GM12801 (cell line): Measurements from ENCODE around the gene SRPK1.

Experiments used
- TF ChIP-seq, protein P1 (sequence below): IDR thresholded peaks from one replicate; pipeline ENCODE4 v1.5.1; 2011; ENCODE audit warnings: control low read depth; ENCODE audit not compliant: insufficient read length; ENCODE audit errors: extremely low read depth

SRPK1 gene

GRCh38 chr6:35817515-35817914 lies 103.4 kb downstream of the SRPK1 start:
- TF ChIP-seq, protein P1, sequence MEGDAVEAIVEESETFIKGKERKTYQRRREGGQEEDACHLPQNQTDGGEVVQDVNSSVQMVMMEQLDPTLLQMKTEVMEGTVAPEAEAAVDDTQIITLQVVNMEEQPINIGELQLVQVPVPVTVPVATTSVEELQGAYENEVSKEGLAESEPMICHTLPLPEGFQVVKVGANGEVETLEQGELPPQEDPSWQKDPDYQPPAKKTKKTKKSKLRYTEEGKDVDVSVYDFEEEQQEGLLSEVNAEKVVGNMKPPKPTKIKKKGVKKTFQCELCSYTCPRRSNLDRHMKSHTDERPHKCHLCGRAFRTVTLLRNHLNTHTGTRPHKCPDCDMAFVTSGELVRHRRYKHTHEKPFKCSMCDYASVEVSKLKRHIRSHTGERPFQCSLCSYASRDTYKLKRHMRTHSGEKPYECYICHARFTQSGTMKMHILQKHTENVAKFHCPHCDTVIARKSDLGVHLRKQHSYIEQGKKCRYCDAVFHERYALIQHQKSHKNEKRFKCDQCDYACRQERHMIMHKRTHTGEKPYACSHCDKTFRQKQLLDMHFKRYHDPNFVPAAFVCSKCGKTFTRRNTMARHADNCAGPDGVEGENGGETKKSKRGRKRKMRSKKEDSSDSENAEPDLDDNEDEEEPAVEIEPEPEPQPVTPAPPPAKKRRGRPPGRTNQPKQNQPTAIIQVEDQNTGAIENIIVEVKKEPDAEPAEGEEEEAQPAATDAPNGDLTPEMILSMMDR = no peak

DNA sequence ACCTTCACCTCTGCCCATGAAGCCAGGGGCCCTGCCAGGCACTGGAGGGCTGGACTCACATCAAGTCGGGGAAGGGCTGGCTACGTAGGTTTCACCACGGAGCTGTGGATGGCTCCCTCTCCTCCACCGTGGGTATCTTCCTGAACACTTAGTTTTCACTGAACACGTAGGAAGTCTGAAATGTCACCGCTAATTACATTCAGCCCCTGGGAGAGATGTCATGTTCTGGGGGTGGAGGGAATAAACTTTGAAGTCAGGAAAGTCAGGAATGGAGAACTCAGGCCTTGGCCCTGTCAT lies 109.3 kb downstream of the SRPK1 start:
- TF ChIP-seq, protein P1 = no peak

DNA sequence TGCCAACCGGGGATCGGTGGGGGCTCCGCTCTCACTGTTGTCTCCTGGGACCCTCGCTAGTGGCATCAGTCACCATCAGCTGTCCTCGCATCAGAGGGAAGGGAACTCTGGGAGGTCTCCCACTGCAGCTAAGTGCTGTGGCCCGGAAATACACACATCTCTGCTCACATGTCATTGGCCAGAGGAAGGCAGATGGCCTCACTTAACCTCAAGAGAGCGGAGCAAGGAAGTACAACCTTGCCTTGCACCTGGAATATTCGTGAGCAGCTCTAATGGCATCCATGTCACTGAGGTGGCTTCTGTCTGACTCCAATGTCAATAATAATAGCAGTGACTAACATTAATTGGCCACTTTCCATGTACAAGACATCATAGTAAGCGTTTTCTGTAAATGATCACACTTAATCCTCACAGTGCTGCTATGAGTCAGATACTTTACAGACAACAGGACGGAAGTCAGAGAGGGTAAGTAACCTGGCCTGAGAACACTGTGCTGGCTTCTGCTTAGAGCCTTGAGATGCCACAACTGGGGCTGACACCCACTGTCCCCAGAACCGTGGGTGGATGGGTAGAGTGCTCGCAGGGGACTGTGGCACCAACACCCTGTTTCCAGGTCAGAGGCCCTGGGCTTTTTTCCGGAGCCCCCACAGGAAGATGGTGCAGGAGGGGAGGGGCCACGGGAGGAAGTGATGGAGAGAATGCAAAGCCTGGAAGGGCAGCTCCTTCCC lies 109.8 kb downstream of the SRPK1 start:
- TF ChIP-seq, protein P1 = no peak

DNA sequence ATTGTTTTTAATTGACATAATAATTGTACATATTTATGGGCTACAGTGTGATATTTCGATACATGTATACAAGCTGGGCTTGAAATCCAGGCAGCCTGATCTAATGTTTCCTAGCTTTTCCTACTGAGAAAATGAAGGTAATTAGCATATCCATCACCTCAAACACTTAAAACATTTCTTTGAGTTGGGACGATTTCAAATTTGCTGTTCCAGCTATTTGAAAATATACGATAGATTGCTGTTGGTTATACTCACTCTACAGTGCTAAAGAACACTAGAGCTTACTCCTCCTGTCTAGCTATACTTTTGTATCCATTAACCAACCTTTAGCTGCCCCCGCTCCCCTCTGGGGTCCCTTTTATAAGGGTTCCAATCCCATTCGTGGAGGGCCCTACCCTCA lies 111.1 kb downstream of the SRPK1 start:
- TF ChIP-seq, protein P1 = no peak

- TF ChIP-seq, protein P1 = no peak
Measured at GRCh38 chr6:35808688-35809087, 112.2 kb downstream of the SRPK1 start.

DNA sequence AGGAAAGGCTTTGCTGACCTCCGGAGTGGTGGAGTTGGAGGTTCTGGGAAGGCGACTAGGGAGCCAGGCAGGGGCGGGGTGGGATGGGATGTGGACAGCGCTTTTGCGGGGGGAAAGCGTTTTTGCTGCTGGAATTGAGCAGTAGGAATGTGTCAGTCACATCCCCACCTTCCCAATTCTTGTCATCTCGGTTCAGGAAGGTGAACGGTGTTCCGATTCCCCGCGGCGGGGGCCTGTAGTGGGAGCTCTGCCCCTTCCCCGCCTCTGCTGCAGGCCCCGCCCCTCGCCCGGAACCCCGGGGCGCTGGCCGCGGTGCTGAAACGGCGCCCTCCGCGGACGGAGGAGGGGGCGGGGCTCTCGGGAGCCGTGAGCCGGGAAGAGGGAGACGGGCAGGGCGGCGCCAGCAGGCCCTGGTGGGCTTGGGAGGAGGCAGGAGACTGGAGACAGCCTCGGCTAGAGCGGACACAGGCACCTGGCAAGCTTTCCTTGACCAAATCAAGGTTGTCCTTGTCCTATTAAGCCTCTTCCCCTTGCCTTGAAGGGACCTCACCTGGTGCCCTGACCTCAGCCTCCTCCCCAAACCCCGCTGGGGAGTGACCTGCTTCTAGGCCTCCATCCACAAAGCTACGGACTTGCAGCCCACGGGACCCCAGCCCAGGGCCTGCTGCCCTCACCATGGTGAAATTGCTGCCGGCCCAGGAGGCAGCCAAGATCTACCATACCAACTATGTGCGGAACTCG lies 115.7 kb downstream of the SRPK1 start, which contains the start of gene LHFPL5:
Gene LHFPL5 (plus strand): TSS at position 357 of the 741 bp plus-strand sequence. CDS start 319 bp downstream, at position 676.
- TF ChIP-seq, protein P1 = no peak

GRCh38 chr6:35801148-35801547 lies 119.8 kb downstream of the SRPK1 start:
- TF ChIP-seq, protein P1 = no peak
